Upper lobe of left lung (tissue), 6 donors: ENCODE data around the gene ERI2. TPM values are rescaled to one million over a fixed set of nuclear protein-coding genes. Genes with fewer than 3 reads are reported as not detected.

Source experiments
- small RNA-seq, 4 donors: library from RNA; depleted of rRNA; stranded (forward); fragments of <200 nt; gene quantifications; one replicate each; pipeline ENCODE3, GENCODE V24; 2016
- total RNA-seq, 6 donors: library from RNA; depleted of rRNA in 4 of 6; stranded (reverse); fragments of >200 nt in 4 of 6; gene quantifications; one replicate each; pipeline versions ENCODE4 v1.1.0 to v1.2.1, GENCODE V29; 2016 to 2021
- donor health status: DM: no; HTN: no; CAD: no; lungs with moderate emphysema.
- donor health status: DM: no; HTN: yes; CAD: no; lungs with severe emphysema.

Gene ERI2
- total RNA-seq, 6 donors from 2014 or later = 7.3 to 13.8 (median 11.6) TPM

Small RNAs within 50 kb of the gene (small RNA-seq; reads per million reads assigned to genes)
- 0 reads per million in 4 donors for gene RF00618
- gene RNU6-944P = 0 reads per million in 4 donors

Other genes starting within 250 kb of the ERI2 start
- under 1 TPM in 3 of 6 donors, not detected in 3; 0.17 to 0.34 (median 0.20) TPM for gene ACSM2B, start 230.1 kb downstream of the ERI2 start, total RNA-seq
- gene ACSM1, start 108.8 kb downstream of the ERI2 start, total RNA-seq = 1 to 10 TPM in 3 of 6 donors, under 1 TPM in 2, not detected in 1; 0.77 to 2.1 (median 1.2) TPM
- 10 to 100 TPM; 34.1 to 62.0 (median 41.2) TPM for gene THUMPD1, start 64.7 kb downstream of the ERI2 start, total RNA-seq
- 10 to 100 TPM in 5 of 6 donors, 1 to 10 TPM in 1; 8.5 to 28.6 (median 15.9) TPM for gene ACSM3, start 42.5 kb downstream of the ERI2 start, total RNA-seq
- gene REXO5, start 55 bp upstream of the ERI2 start, total RNA-seq = 10 to 100 TPM in 1 of 6 donors, 1 to 10 TPM in 5; 2.1 to 12.7 (median 3.0) TPM
- 10 to 100 TPM in 5 of 6 donors, 1 to 10 TPM in 1; 7.2 to 33.0 (median 19.3) TPM for gene DCUN1D3, start 93.9 kb upstream of the ERI2 start, total RNA-seq
- 10 to 100 TPM in 5 of 6 donors, 1 to 10 TPM in 1; 6.8 to 34.4 (median 22.3) TPM for gene LYRM1, start 94.3 kb upstream of the ERI2 start, total RNA-seq